ENCODE data around the gene FAM185A. TPM values are rescaled to one million over a fixed set of nuclear protein-coding genes. Genes with fewer than 3 reads are reported as not detected.

FAM185A gene
- total and polyA plus RNA-seq, 2 of the 8 experiments (the other 6 are each of a cell fraction or from before 2014, with no cell fraction given) = 5.2 to 6.6 TPM

GRCh38 chr7:102828286-102828685 is 79.5 kb downstream of the FAM185A start (continued):
- TF ChIP-seq ATF3 (IDR thresholded peaks at IDR 0.05; ENCODE audit: insufficient read depth, low read depth, low read length) (no peak), KDM5A (IDR thresholded peaks at IDR 0.05; ENCODE audit: low read length) (no peak), EGR1 (IDR thresholded peaks at IDR 0.05; ENCODE audit: borderline replicate concordance, low read depth, low read length) (no peak), RXRA (IDR thresholded peaks at IDR 0.05; ENCODE audit: insufficient read depth, low read depth, low read length) (no peak), YY1 (IDR thresholded peaks at IDR 0.05; ENCODE audit: low read depth, low read length) (no peak)

Data from H1 (cell line).